GM20431 (cell line): ENCODE measurements around the gene GALNT13.

Source experiments
- in situ Hi-C: fragments of 300-500 bp; cut with MseI, MboI; formaldehyde crosslinking; loops from one replicate; pipeline ENCODE4 v1.15.0; 2020; ENCODE audit warnings: low sequenced_read_pairs; ENCODE audit not compliant: unreplicated experiment

Gene GALNT13

DNA sequence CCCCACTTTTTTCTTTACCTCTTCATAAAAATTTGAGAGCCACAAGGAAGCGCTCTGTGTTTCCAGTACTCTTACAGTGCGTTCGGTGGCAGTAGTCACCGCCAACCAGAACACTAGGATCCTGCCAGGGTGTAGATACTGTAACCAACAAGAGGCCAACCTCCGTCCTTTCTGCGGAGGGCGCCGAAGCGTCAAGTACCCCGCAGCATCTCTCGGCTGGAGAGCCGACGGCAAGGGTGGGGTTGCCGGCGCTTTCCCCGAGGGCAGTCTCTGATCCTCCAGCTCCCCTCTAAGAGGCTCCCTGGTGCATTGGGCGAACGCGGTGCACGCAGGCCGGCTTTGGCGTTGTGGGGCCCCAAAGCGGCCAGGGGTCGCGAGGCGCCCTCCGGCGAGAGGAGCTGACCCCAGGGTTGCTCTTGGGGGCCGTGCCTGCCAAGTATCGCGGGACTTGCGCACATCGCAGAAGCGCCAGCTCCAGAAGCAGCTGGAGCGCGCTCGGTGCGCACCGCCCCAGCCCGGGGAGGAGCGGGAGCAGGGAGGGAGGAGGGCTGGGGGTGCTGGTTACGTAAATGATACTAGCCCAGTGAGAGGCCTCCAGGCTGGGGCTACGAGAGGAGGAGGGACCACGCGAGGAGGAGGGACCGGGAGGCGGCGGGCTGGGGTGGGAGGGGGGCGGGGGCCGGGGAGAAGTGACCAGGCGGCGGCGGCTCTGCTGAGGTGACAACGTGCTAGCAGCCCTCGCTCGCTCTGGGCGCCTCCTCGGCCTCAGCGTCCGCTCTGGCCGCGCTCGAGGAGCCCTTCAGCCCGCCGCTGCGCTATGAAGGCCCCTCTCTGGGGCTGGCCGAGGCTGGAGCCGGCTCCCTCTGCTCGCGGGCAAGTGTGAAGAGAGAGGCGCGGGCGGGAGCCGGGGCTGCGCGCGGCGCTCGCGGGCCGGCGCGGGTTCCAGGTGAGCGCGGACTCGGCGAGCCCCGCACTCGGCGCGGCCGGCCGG, at the start of gene GALNT13:
Gene GALNT13, plus strand, starts transcription at position 692 of the 991 bp plus-strand sequence.
- in situ Hi-C loops: no loop called here

DNA sequence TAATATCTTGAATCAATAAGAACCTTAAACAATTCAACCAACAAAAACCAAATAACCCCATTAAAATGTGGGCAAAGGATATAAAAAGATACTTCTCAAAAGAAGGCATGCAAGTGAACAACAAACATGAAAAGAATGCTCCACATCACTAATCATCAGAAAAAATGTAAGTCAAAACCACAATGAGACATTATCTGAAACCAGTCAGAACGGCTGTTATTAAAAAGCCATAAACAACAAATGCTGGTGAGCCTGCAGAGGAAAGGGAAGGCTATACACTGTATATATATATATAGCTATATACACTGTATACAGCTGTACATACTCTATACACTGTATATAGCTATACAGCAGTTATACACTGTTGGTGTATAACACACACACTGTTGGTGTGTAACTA, 47.8 kb upstream of the GALNT13 start:
- in situ Hi-C loops: no loop called here

DNA sequence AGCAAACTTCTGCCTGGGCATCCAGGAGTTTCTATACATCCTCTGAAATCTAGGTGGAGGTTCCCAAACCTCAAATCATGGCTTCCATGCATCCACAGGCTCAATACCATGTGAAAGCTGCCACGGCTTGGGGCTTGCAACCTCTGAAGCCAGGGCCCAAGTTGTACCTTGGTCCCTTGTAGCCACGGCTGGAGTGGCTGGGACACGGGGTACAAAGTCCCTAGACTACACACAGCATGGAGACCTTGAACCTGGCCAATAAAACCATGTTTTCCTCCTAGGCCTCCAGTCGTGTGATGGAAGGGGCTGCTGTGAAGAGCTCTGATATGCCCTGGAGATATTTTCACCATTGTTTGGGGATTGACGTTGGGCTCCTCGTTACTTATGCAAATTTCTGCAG, 43.4 kb upstream of the GALNT13 start:
- in situ Hi-C loops: no loop called here

DNA sequence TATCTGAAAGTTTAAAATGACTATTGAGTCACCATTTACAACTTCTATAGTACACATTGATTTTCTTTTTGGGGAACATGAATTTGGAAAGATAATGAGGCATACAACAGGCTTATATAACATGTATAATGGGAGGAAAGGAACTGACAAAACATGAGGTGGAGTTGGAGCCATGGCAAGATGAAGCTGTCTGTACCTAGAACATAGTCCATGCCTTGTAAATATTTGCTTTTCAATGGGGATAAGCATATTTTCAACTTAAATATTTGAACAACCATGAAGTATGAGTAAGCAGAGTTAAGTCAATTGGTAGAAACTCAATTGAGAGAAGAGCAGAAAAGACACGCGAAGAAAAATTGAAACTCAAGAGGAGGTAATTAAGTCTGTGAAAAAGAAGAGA, 37.1 kb upstream of the GALNT13 start:
- in situ Hi-C loops: no loop called here

DNA sequence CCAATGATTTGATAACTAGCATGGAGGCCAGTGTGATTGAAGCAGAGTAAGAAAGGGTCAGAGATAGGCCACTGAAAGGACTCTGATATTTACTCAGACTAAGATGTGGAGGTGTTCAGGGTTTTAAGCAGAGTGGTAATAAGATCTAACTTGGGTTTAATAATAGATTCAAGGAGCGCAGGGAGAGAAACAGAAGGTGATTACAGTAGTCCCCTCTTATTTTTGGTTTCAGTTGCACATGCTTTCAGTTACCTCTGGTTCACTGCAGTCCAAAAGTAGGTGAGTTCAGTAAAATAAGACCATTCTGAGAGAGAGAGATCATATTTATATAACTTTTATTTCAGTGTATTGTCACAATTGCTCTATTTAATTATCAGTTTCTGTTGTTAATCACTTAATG, 13.5 kb upstream of the GALNT13 start:
- in situ Hi-C loops: no loop called here

DNA sequence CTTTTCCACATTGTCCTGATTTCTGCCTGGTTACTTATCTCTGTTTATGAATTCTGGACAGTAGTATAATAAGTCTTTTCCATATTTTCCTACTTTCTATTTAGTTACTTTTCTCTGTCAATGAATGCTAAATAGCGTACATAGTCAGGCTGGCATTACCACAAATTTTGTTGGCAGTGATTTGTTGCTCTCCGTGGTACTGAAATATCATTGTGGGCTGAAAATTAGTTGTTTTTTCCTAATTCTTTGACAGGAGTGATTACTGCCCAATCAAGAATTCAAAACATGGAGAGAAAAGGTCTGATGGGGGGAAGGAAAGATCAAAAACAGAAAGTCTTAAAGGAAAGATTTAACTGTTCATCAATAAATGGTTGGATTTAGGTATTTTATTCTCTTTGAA, 7.7 kb upstream of the GALNT13 start:
- in situ Hi-C loops: no loop called here

DNA sequence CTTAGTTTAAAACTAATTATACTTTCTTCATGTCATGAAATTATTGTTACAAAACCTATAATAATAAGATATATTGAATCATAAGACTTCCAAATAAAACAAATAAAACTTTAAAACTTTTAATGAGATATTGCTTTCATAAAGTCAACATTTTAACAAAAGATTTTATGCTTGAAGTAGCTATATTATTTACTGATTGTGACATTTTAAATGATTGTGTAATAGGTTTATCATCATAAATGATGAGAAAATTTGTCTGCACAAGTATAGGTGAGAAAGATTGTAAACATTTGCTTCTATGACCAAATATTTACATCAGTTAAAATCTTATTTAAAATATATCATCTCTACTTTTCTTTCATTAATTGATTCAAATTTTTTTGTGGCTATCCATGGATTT, 5.1 kb upstream of the GALNT13 start:
- in situ Hi-C loops: no loop called here

DNA sequence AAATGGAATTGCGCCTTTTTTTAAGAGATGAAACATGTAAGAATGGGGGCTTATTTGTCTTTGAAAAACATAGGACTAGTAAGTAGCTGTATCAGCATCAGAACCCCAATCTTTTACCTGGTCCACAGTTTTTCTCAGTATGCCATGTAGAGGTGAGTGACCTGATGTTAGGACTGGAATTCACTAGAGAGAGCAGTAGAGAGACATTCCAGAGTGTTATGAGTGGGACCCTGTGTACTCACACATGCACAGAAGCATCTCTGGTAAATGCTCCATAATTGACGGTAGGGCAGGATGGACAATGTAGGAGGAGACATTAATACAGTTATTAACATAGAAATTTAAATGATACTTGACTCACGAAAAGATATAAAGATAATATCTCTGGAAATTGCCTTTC, 1.4 kb upstream of the GALNT13 start:
- in situ Hi-C loops: no loop called here

DNA sequence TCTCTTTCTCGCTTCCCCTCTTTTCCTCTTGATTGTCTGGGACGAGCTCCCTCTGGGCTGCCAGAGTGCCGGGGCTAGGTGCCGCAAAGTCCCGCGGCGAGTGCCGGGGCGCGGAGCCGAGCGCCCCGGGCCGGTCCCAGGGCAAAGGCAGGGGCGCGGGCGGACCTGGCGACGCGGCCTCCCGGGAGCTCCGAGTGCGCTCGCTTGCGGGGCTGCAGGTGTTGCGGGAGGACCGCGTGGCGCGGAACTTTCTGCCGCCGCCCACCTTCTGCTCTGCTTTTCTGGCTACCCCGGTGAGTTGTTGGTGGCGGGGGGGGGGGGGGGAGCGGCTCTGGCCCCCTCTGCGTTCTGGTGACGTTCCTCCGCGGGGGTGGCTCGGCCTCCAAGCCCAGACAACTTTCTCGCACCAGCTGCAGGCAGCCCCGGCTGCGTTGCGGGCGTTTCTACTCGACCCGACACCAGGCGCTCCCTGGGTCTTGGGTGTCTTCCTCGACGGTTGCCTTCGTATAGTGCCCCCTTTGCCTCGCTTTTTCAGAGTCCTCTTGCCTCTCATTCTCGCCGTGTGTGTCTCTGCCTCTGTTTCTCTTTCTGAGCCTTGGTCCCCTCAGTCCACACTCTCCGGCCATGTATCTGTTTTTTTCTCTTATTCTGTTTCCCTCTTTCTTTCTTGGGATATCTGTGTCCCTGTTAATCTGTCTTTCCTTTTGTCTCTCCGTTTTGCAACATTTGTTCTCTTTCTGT, 759 bp downstream of the GALNT13 start:
- in situ Hi-C loops: no loop called here

DNA sequence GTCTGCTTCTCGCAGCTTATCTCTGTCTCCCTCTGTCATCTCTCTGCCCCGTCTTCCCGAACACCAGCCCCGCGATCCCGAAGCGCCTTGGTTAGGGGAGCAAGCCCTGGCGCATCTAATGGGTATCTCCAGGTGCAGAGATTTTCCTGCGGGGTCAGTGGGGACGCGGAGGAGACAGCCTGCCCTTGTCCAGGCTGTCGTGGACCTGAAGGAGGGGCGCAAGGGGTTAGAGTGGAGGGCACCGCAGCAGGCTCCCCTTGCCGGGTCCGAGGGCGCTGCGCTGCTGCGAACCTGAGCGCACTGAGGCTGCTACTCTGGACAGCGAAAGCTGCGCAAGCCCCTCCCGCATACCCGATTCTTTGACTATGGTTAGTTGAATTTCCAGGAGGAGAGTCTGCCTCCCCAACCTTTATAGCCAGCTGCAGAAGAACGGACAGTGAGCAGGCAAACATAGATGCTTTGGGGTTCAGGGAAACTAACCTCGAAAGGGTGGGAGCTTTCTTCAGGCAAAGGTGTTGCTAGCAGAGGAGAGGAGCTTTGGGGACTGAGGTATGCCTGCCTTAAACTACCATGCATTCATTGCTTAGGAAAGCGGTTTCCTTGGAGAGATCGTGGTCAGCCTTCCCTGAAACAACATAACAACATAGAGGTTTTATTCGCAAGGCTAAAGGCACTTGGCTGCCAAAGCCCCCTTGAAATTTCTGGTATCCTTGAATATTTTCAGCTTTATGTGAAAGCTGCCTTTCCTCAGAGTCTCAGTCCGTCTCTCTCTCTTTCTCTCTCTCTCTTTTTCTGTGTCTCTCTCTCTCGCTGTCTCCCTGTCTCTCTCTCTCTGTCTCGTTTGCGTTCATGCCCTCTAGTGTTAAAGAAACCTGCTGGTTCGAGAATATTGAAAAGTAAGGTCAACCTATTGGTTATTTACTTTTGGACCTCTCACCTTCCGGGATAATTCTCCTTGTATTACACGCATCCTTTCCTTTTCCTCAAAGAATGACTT, 1.6 kb downstream of the GALNT13 start:
- in situ Hi-C loops: no loop called here

DNA sequence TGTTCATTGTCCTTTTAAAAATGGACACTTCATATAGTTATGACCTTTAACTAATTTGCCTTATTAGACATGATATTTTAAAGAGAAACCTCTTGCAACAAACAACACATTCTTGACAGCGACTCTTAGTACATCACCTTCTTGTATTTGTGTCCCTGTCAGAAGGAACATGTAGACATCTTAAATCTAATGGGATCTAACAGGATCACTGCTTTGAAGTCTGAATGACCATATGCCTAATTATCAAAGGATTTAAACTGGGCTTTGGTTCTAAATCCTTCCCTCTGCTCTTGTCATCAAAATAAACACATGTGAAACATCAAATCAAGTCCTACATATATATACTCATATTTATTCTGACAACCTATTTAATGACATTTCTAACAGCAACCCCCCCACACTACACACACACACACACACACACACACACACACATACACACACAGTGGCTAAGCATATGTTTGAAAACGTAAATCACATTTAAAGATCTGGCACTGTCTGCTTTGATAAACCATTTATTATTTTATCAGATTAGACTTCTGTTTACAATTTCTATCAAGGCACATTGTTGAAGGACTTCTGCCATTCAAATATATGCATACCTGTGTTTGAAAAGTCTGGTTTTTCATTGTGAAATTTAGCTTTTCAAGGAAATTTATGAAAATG, 4.2 kb downstream of the GALNT13 start:
- in situ Hi-C loops: no loop called here

DNA sequence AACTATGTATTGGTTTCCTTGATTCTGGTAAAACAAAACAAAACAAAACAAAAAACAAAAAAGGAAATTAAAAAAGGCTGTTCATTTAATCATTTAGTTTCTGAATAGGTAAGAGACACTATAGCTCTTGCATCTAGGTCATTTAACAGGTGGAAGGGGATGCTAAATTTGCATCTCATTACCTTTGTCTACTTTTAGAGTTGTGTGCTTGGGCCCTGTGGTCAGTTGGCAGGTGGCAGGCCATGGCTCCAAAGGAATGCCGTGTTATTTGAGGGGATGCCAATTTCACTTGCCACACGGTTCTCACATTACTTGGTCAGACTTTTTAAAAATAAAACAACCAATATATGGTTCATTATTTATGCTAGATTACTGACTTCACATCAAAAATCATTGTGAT, 9.2 kb downstream of the GALNT13 start:
- in situ Hi-C loops: no loop called here

DNA sequence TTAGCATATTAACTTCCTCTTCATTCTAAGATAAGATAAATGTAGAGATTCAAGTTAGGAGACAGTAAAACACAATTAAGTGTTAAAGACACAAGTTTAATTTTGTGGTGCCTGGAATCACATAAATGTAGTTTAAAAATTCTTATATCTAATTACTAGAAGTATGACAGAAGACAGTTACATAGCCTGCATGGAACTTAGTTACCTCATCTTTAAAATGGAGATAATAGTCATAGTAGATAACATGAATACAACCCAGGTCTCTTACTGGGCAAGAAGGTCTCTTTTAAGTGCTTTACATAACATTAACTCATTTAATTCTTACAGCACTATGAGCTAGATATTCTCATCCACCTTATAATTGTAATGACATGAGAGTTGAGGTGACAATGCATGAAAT, 15.1 kb downstream of the GALNT13 start:
- in situ Hi-C loops: no loop called here

DNA sequence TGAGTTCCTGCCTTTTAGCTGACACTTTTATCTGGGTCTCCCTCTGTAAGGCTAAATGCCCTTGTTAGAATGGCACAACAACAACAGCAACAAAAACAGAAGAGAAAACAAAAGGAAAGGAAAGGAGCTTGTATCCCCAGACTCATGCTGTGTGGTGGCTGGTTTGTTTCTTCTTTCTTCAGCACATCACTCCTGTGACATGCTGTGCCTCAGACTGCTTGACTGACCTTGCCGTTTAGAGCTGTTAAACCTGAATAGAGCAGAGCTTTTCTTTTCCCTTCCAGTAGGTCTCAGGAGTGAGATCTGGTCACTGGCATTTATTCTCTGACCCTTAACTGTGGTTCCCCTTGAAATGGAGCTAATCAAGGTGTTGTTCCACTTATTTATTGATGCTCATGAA, 18.9 kb downstream of the GALNT13 start:
- in situ Hi-C loops: no loop called here

DNA sequence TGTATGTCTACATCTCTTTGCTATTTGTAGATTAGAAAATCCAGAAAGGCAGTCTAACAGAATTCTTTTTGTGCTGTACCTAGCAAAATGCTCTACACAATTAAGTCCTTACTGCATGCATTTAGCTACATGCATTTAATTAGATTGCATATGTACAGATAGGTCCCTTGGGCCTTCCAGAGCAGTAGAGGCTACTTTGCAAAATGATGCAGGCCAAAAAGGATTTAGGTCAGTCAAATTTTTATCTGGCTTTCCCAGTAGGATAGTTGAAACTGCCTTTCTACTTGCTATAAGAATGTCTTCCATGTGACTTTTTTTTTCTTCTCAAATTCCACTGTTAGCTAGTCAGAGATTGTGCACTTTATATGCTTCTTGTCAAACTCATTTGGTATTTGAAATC, 19.3 kb downstream of the GALNT13 start:
- in situ Hi-C loops: no loop called here

DNA sequence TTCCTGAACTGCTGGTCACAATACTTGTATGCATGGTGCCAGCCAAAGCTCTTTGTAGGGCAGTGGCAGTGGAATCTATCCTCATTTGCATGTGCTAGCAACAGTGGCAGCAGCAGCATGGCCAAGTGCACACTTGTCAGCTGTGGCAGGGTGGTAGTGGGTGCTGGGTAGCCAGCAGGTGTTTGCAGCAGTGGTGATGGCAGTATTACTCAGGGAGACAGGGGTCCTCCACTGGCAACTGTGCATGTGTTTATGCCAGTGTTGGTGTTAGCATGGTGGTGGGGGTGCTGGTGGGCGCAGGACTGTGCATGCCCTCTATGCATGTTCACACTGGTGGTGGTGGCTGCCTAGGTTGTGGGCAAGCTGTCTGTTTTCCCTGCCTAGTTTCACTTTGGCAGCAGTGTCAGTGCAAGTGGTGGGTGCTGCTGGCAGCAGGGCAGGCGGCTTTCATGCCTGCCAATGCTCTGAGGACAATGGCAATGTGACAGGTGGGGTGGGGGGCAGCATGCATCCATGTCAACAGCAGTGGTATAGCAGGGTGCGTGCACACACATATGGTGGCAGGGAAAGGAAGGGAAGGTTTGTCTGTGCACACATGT, 41.2 kb downstream of the GALNT13 start:
- in situ Hi-C loops: no loop called here

DNA sequence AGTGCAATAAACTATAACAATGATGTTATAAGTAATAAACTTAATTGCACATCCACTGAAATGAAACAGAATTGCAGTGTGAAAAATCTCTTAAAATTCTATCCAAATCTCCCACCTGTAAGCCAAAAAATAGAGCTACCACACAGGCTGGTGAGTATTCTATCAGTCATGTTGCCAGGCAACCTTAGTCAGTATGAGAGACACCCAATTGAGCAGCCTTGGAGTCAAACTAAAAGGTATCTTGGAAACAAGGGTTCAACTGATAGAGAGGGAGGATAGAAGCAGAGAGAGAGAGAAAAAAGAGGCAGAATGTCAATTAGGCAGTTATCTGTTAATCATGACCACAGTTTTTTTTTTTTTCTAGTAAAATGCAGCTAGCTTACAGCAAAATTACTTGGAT, 45.8 kb downstream of the GALNT13 start:
- in situ Hi-C loops: no loop called here

DNA sequence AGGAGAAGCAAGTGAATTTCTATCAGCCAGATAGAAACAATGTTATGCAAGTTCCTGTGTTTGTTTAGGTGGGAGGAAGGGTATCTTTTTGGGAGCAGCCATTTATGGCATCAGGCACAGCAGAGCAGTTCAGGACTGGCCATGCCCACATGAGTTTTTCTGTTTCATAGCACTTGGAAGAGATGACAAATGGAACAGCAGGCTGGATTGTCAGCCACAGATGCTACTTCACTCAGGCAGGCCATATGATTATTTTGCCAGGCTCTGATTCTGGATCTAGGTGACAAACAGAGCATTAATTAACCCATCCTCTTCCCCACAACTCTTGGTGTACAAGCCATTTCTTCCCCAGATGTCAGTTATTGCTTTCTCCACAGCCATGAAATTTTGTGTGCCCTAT, 63.8 kb downstream of the GALNT13 start:
- in situ Hi-C loops: no loop called here

DNA sequence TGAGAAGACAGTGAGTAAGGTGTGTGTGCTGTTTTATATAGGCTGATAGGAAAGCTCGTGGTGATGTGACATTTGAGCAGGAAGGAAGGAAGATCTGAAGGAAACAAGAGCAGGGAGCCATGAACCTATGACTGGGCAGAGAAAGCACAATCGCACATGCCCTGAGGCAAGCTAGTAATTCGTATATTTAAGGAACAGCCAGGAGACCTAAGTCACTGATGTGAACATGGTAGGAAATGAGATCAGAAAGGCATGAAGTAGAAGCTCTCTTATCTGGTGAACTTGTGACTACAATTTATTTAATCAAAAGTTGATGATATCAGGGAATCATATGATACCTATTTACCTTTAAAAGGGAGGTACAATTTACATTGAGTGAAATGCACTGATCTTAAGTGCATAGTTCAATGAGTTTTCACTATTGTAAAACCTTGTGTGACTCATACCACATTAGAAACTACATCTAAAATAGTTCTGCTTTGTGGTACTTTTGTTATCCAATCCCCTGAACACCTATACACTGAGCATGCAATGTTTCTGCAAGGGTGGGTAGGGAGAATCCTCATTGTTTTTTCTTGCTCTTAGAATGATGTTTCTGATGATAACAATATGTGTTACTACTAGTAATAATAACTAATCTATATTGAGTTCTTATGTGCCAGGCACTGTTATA, 67.5 kb downstream of the GALNT13 start:
- in situ Hi-C loops: no loop called here
